GM21529 (cell line): ENCODE results near the gene HNRNPM.
"Not testable (repeated sequence)": the region's sequence is repeated elsewhere in the genome, so short reads cannot be mapped to it uniquely, and the experiment has no call there.

Experiments used
- ATAC-seq: cut with Tn5 transposase; IDR thresholded peaks from one replicate; pipeline ENCODE4 v1.9.1; 2021; ENCODE audit not compliant: unreplicated experiment

The HNRNPM gene, protein sequence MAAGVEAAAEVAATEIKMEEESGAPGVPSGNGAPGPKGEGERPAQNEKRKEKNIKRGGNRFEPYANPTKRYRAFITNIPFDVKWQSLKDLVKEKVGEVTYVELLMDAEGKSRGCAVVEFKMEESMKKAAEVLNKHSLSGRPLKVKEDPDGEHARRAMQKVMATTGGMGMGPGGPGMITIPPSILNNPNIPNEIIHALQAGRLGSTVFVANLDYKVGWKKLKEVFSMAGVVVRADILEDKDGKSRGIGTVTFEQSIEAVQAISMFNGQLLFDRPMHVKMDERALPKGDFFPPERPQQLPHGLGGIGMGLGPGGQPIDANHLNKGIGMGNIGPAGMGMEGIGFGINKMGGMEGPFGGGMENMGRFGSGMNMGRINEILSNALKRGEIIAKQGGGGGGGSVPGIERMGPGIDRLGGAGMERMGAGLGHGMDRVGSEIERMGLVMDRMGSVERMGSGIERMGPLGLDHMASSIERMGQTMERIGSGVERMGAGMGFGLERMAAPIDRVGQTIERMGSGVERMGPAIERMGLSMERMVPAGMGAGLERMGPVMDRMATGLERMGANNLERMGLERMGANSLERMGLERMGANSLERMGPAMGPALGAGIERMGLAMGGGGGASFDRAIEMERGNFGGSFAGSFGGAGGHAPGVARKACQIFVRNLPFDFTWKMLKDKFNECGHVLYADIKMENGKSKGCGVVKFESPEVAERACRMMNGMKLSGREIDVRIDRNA

GRCh38 chr19:8444677-8445487 is at the start of gene HNRNPM:
Gene HNRNPM (plus strand): TSS chr19:8444975. CDS start chr19:8444999, 24 bp downstream.
- peak; percentile 59 for ATAC-seq

- ATAC-seq = no peak
Measured at GRCh38 chr19:8395621-8396082, 49.1 kb upstream of the HNRNPM start.

DNA sequence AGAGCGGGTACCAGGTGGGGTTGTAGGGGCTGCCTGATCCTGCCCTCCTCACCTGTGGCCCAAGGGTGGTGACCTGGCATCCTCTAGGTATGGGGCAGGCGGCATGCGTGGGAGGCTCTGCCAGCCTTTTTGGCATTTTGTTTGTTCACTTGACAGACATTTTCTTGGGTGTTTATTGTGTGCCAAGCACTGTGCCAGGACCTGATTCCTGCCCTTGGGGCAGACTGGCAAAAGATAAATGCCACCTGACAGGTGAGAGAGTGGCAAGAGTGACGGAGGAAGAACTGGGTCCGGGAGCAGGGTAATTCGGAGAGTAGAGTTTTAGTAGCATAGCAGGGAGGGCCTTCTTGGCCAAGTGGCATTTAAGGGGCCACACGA is 48.6 kb upstream of the HNRNPM start:
- no peak for ATAC-seq

DNA sequence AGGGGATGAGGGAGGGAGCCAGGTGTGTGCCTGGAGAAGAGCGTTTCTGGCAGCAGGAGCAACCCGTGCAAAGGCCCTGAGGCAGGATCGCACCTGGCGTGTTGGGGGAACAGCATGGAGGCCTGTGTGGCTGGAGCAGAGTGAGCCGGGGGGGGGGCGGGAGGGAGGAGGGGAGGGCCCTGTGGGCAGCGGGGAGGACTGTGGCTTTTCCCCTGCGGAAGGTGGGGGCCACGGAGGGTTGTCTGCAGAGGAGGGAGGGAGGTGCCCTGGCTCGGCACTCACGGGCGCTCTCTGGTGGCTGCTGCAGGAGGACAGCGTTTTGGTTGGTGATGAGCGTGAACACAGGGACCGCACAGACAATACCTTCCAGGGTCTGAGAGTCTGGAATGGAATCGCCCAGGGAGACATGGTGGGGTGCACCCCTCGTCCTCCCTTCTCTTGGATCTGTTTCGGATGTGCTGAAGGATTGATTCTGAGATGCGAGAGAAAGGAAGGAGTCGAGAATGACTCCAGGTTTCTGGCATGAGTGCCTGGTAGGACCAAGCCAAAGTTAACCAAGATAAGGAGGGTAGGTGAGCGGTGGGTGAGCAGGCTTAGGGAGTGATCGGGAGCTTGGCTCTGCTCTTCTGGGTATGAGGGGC is 48.1 kb upstream of the HNRNPM start:
- no peak for ATAC-seq

DNA sequence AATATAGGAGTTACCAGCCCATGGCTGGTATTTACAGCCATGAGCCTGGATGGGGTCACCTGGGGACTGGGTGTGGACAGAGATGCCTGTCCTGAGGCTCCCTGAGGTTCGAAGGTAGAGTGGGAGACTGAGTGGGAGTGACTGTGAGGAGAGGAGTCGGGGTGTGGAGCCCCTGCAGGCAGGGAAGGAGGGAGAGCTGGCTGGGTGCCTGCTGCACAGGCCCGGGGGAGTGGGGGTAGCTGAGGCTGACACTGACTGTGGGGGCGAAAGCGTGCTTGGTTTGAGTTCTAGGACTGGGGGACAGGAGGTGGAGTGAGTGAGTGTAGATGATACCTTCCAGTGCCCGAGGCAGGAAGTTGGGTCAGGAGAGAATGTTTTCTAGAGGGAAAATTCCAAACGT is 47.5 kb upstream of the HNRNPM start:
- no peak for ATAC-seq

GRCh38 chr19:8397746-8398310 is 46.9 kb upstream of the HNRNPM start:
- no peak for ATAC-seq

- no peak for ATAC-seq
Measured at GRCh38 chr19:8398311-8398771, 46.4 kb upstream of the HNRNPM start.

GRCh38 chr19:8399681-8400188 is 45.0 kb upstream of the HNRNPM start:
- ATAC-seq = no peak

- no peak for ATAC-seq
Measured at GRCh38 chr19:8401981-8402411, 42.8 kb upstream of the HNRNPM start.

DNA sequence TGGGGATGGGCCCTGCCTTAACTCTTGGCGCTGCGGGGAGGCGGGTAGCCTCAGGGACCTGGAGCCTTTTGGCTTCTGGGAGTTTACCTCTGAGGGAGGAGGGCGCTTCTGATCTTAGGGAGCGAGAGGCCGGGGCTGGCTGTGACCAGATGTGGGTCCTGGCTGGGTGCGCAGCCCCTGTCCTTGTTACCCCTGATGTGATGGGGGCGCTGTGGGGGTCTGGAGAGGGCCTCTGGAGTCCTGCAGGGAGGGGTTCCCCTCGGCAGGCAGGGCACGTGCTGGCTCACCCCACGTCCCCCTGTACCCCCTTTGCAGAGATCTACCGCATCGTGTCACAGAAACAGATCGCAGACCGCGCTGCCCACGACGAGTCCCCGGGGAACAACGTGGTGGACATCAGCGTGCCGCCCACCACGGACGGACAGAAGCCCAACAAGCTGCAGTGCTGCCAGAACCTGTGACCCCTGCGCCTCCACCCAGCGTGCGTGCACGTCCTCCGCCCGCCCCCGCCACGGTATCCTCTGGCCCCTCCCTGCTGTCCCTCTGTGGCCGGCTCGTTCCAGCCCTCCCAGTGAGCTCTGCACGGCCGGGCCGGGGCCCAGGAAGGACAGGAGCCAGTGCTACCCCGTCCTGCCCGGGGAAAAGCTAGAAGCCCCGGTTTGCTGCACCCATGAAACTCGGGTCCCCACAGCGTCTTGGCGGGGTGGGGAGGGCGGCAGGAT is 41.5 kb upstream of the HNRNPM start:
- no peak for ATAC-seq

DNA sequence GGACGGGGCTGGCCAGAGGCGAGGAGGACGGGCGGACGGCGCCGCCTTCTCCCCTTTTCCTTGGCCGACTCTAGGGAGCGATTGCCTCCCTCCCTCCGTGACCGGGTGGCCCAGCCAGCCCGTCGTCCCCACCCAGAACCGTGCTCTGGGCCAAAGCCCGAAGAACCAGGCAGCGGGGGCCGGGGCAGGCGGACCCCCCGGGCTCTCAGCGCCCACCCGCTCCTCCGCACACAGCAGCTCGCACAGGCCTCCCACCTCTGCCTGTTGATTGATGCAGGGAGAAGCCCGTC is 41.0 kb upstream of the HNRNPM start:
- ATAC-seq = no peak

- no peak for ATAC-seq
Measured at GRCh38 chr19:8404391-8405151, 40.2 kb upstream of the HNRNPM start.

GRCh38 chr19:8410718-8411117 is 34.1 kb upstream of the HNRNPM start:
- not testable (repeated sequence) for ATAC-seq

GRCh38 chr19:8412783-8413628 is 31.8 kb upstream of the HNRNPM start, which contains the start of gene MARCHF2:
Gene MARCHF2 (plus strand): TSS chr19:8413305. CDS start chr19:8421841, 8,536 bp downstream.
- peak; percentile 98 for ATAC-seq

- no peak for ATAC-seq
Measured at GRCh38 chr19:8413629-8413995, 31.2 kb upstream of the HNRNPM start.

DNA sequence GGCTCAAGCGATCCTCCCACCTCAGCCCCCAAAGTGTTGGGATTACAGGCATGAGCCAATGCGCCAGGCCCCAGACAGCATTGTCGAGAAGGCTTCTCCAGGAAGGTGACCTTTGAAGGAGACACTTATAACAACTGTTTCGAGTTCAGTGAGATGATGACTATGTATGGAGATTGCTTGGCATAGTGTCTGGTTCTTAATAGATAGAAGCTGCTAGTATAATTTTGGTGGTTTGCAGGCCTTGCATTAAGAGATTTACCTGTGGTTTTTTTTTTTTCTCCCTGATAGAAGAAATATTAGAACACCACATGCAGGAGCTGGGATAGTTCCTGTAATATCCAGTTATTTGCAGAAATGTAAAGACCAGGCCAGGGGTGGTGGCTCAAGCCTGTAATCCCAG is 28.0 kb upstream of the HNRNPM start:
- ATAC-seq = no peak

- no peak for ATAC-seq
Measured at GRCh38 chr19:8421484-8422461, 23.0 kb upstream of the HNRNPM start.
